Activated T-cell treated with anti-CD3 and anti-CD28 coated beads, Interleukin-2, amount 50 U/mL, for 48 hours (primary cell): ENCODE data around the gene VEPH1.
"Not testable (repeated sequence)": the region's sequence is repeated elsewhere in the genome, so short reads cannot be mapped to it uniquely, and the experiment has no call there.

Source experiments
- DNase-seq, 2 experiments: peaks; one replicate each; pipeline ENCODE4 v3.0.0-alpha.2; 2020

The VEPH1 gene

DNA sequence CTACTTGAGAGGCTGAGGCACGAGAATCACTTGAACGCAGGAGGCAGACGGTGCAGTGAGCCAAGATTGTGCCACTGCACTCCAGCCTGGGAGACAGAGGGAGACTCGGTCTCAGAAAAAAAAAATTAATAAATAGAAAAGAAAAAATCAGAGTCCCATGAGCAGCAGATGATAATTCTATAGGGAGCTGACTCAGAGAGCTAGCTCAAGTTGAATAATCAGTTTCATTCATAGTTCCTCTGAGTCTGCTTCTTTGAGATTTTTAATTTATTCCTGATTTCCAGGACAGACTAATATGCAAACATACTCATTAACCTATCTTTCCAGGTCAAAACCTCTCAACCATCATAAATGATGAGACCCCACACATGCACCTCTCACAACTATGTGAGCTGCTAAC is 121.6 kb downstream of the VEPH1 start:
- DNase-seq = no peak

DNA sequence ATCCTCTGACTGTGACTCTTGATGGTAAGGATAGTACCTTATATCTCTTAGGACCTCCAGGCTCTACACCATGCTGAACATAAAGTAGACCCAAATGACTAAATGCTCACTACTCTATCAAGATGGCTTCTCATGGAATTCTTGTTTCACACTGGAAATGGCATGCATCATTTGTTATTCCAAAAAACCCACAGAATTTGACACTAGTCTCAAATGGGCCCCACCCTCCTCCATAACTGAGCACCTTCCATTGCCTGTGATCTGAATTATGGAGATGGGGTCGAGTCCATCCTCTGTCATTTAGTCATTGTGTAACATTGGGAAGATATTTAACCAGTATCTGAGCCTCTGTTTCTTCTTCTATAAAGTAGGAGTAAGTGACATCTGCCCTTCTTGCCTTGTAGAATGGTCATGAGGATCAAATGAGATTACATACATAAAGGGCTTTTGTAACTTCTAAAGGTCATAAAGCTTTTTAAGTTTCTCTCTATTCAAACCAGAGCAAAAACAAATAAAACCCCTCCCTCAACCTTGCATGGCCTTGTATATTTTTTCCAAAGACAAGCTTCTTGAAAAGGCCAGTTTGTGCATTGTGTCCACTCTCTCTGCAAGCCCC is 123.6 kb downstream of the VEPH1 start:
- DNase-seq = no peak

DNA sequence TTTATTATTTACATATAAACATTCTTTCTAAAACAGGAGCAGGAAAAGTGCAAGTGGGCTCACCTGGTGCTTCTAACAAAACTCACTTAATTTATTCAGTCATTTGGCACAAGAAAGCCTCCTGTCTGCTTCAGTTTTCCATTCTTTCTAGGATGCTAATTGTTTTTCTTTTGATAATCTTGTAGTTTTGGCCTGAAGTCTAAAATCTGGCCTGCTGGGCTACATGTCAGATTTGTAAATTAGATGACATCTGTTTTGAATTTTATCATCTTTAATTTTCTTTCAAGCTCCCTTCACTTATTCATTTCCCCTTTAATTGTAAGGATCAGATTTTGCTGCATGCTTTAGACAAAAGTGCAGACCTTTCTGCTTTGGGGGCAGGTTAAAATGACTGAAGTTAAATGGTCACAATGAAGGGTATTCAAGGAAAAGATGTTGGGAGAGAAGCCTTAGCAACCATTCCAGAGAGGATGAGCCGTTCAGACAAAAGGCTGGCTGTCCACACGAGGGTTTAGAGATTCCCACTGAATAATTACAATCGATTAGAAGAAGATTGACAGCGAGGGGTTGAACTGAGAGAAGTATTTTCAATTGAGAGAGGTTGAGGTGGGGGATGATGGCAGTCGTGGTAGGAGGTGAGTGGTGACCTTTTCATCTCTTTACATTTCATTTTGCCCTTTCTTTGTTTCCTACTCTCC is 126.5 kb downstream of the VEPH1 start:
- DNase-seq = no peak

DNA sequence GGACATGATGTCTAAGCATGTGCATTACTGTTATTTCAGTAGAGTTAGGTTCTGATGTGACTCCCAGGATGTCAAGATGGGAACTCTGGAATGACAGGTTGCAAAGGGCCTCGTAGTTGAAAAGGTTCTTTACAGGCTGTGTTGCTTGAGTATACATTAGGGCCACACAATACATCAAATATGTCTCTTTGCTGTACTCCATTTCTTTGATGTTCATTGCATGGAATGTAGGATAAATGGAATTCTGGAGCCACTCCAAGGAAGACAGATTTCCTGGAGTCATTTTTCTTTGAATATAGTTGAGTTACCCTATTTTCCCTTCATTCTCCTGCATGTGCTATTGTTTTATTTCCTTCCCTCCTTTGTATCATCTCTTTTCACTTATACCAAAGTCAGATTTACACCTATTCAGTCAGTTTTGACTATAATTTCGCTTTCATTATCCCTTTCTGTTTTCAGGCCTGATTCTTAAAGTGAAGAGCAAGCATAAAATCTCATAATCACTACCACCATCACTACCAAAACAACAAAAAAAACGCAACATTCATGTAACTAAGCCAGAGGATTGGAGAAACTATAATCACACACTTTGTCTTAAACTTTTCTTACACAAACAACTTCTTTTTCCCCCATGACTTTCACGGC is 127.8 kb downstream of the VEPH1 start:
- DNase-seq = no peak

DNA sequence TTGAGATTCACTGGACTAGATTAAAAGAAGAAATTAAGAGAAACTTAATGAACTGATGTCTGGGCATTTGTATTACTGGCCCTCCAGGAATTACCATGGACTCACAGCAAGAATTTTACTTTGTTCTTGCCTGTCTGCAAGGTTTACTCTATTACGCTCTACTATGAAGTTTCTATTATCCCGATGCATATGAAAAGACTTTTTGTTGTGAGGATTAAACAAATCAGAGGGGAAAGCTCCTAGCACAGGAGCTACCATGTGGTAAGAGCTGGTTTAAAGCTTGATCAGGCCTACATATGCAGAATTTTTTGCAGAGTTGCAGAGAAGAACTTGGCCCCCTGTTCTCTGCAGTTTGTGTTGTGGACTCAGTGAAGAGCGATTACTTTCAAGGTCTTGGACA is 128.3 kb downstream of the VEPH1 start:
- DNase-seq = no peak

DNA sequence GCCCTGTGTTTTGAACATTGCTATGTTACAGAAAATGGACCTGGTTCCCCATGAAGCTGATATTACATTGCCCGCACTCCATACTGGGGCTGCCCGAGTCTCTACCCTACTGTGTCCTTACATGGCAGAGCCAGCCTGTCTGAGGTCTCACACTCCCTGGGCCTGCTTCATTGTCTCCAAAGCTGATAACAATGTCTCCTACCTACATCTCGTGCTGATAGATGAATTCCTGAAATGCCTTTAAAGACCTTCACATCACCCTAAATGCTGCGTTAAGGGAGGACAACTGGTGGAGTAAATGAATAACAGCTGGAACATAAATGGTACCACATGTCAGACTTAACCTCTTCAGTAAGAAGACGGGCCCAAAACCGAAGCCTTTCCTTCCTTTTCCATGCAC is 129.4 kb downstream of the VEPH1 start:
- DNase-seq = no peak

DNA sequence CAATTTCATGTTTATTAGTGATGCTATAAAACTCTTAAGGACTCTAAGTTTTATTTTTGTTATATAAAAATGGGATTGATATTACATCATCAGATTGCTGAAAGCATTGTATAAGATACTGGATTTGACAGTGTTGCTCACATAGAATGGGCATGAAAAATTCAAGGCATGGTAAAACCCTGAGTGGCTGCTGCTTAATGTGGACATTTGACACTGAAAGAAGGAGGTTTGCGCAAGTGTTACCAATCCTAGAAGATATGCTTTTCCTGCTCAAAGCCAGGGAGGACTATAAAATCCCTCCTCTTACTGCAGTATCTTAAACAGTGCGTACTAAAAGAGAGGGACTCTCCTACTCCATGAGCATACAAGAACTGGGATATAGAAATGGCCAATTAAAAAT is 132.3 kb downstream of the VEPH1 start:
- no peak for DNase-seq

DNA sequence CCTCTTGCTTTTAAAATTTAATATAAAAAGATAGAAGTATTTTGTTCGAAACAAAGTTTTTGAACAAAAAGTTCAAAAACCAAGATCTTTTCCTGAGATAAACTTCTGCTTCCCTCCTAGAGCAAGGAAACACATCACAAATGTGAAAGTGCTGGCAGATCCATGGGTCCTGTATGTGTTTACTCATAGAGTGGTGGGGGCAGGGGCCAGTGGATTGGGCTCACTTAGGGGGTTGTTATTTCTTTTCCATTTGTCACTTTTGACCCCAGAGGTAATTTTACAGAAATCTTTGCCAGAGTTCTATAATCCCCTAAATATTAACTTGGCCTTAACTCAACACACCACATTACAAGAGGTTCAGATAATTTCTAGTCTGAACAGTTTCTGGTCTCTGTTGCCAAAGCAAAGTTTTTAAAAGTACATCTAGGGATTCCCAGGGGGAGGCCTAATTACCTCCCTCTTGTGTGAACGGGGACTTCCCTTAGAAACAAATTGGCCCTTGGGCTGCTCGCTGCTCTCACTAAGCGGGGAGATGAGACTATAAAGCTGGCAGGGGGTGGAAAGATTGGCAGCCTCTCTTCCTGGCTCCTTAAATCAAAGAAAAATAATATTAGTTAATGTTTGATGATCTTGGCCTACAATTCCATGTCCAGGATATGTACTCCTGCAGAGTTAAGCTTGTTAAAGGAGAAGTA is 133.3 kb downstream of the VEPH1 start:
- no peak for DNase-seq

DNA sequence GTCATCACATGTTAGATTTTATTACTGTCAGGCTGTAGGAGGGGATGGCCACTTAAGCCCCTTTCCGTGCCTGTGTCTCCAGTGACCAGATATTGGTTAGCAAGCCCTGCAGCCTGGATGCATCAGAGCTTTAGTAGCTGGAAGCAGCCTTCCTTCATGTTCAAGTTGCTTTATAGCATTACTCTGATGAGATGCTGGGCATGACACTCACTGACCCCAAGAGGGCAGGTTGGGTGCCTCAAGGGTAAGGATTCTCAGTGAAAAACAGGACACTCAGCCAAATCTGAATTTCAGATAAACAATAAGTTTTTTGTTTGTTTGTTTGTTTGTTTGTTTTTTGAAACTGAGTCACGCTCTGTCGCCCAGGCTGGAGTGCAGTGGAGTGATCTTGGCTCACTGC is 135.0 kb downstream of the VEPH1 start:
- no peak for DNase-seq

DNA sequence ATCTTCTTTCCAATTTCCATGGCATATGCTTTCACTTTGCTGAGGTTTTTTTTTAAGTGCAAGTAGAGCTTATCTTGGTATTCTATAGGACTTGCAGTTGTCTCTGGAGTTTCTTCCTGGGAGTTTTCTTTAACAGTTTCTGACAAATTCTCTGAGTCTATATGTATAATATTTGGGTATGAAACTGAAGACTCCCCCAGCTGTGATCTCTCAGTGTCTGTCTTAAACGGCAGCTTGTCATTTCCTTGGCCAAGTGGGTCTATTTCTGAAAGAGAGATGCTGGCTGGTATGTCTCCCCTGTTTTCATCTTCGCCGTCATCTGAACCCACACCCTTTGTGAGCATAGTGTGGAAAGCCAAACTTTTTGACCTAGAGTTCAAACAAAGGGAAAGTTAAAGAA is 139.8 kb downstream of the VEPH1 start:
- no peak for DNase-seq

DNA sequence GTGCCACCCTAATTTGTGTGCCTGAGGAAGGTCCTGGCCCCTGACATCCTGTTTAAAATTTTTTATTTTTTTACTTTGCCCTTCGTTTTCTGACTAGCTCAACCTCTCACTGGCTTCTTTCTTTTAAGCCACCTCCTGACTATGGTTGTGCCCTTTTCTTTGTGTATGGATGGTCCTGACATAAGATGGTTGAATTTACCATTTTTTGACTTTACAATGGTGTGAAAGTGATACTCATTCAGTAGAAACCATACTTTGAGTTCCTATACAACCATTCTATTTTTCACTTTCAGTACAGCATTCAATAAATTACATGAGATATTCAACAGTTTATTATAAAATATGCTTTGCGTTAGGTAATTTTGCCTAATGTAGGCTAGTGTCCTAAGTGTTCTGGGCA is 140.9 kb downstream of the VEPH1 start:
- no peak for DNase-seq

DNA sequence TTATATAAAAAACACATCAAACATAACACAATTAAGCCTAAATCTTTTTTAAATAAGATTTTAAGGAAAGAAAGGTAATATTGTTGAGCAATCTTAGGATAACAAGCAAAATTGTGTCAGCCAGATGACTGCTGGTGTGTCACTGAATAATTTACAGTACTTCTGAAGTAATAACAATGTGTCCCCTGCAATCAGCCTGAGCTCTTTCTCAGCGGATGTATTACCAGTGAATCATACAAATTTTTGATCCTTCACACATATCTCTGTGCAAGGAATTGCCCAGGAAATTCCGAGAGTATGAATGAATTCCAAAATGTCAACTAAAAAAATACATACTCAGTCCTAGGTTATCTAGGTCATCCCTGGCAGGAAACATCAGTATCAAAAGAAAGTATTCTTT is 143.2 kb downstream of the VEPH1 start:
- no peak for DNase-seq

DNA sequence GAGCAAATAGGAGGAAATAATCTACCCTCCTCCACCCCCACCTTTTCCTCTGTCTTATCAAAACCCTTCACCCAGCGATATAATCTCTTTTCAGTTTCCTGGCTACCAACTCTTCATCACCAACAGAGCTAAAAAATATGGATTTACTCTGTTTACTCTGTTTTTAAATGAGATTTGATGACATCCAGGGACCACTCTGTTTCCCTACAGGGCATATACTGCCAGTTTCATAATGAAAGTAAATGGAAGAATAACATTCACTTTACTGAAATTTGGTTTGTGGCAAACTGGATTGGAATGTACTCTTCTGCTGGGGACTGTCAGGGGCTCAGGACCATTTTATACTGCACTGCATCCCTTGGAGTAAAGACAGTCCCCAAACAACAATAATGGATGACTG is 146.7 kb downstream of the VEPH1 start:
- no peak for DNase-seq

DNA sequence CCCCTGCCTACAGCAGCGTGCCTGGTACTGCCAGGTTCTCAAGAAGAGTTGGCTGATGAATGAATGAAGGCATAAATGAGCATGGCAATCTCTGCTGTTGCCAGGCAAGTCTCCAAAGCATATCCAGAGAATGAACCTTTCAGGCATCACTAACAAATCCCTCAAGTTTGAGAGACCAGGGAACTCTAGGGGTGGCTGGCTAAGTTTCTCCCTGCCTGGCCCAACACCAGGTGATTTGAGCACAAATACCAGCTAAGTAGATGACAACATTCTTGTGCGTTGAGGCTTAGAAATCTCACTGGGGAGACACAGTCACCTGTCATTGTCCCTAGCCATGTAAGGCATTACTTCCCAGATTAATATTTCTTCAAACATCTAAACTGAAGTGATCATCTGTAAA is 147.9 kb downstream of the VEPH1 start:
- no peak for DNase-seq

DNA sequence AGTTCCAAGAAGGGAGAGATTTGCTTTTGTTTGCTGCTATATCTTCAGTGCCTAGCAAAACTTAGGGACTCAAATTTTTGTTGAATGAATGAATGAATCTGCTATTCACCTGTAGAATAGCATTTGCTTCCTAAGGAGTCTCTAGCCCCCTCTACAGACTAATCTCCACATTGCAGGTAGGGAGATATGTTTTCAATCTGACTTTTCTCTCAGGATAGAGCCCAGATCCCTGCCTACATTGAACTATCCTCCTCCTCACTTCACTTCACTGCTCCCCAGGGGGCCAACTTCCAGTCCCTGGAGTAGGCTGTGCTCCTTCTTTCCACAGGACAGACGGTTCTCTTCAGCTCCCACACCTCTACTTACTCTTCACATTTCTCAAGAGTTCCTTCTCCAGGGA is 148.5 kb downstream of the VEPH1 start:
- DNase-seq = no peak

DNA sequence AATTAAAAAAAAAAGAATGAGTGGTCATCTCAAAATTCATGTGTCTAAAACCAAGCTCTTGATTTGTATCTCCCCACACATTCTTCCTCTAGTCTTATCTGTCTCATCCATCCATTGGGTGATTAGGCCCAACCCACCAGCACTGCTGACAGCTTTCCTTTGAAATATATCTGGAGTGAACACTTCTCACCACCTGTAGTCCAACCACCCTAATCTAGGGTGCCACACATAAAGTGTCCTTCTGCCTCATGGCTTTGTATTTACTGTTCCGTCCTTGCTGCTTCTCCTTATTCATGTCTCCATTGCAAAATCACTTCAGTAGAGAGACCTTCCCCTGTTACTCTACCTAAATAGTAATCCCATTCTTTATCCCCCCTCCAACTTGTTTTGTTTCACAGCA is 149.0 kb downstream of the VEPH1 start:
- DNase-seq = no peak

DNA sequence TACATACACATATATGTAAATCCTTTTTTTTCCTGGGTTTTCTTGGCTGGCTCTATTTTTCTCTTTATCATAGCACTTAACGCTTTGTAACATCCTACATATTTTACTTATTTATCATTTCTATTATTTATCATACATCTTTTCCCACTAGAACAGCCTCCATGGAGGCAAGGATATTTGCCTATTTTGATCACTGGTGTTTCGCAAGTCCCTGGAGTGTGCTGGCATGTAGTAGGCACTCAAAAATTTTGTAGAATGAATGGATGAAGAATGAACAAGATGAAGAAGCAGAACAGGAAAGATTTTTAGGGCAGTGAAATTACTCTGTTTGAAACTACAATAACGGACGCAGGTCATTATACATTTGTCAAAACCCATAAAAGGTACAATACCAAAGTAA is 149.6 kb downstream of the VEPH1 start:
- no peak for DNase-seq

DNA sequence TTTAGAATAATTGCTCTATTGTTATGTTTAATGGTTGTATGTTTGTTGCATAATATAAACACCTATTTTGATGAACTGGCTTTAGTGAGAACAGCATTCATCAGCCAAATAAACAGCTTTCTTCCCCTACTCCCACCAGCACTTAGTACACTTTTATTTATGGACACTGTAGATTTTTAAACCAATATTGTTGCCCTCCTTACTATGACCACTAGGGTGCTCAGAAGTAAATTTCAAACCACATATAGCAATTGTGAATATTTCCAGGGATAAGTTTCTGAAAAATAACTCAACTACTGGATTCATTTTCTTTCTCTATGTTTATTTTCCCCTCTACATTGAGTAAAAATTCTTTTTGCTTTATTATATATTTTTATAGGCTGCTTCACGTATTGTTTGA is 151.2 kb downstream of the VEPH1 start:
- no peak for DNase-seq

DNA sequence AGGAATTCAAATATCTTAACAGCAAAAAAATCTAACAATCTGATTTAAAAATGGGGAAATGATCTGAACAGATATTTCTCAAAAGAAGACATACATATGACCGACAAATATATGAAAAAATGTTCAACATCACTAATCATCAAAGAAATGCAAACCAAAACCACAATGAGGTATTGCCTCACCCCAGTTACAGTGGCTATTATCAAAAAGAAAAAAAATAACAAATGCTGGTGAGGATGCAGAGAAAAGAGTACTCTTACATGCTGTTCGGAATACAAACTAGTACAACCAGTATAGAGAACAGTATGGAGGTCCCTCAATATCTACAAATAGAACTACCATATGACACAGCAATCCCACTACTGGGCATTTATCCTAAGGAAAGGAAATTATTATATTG is 152.6 kb downstream of the VEPH1 start:
- DNase-seq = not testable (repeated sequence)

DNA sequence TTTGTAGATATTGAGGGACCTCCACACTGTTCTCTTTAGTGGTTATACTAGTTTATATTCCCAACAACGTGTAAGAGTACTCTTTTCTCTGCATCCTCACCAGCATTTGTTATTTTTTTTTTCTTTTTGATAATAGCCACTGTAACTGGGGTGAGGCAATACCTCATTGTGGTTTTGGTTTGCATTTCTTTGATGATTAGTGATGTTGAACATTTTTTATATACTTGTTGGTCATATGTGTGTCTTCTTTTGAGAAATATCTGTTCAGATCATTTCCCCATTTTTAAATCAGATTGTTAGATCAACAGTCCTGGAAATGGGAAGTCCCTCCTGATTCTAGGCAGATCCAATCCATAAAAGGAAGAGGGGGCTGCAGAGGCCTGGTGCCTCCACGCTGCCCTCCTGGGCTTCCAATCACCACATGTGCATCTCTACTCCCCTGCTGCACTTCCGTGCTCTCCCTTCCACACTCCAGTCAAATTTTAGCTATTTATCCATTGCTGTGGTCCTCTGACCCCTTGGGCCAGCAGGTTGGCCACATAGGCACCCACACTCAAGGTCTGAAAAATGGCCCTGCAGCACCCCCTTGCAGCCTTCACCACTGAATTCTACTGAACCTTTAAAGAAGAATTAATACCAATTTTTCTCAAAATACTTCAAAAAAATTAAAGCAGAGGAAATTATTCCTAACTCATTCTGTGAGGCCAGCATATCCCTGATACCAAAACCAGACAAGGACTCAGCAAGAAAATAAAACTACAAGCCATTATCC is 154.7 kb downstream of the VEPH1 start:
- DNase-seq = not testable (repeated sequence)

DNA sequence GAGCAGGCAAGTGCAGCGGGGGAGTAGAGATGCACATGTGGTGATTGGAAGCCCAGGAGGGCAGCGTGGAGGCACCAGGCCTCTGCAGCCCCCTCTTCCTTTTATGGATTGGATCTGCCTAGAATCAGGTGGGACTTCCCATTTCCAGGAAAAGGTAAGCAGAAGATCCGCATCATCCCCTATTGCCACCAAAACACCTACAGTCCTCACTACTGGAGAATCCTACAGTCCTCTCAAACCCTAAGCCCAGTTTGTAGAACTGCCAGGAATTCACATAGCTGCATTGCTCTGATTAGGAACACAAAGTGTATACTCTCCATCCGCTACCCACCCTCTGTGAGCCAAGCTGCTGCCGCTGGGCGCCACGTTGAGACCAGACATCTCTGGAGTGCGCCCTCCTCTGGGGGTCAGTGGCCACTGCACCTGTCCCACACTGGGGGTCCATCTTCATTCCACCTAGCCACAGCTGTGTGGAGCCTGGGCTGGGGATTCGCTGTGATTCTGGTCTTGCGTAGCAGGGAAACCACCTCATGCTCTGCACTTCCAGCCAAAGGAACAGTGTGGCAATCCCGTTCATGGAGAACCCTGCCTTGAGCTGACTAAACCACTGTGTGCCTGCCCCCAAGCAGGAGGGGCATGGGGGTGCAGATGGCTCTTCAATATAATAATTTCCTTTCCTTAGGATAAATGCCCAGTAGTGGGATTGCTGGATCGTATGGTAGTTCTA is 155.5 kb downstream of the VEPH1 start:
- DNase-seq = no peak

DNA sequence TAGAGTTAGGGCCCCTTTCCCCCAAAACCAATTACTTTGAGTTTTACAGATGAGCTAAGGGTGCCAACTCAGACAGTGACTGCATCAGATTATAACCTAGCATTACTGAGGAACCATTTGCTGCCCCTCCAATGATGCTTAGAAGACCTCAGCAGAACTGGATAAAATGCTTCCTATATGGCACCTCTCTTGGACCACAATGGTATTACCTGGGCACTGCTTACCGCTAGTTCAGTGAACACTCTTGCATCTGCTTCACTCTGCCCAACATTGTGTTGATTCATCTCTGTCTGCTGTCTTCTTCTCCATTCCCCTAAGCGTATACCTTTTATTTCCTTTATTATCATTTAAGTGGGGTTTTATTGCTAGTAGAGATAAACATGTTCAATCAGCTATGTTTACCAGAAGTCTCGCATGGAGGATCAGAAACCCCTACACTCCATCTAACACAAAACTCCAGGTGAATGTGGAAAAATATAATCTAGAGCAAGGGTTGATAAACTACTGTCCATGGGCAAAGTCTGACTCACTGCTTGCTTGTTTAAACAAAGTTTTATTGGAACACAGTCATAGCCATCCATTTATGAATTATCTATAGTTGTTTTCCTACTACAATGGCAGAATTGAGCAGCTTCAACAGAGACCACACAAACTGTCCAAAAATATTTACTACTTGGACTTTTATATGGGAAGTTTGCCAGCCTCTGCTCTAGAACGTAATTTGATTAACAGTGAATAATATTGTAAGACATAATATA is 166.8 kb downstream of the VEPH1 start:
- no peak for DNase-seq
